ENCODE data around the gene TMEM108.

GRCh38 chr3:133210656-133211055, 172.5 kb downstream of the TMEM108 start:
- TF ChIP-seq CTCF (IDR thresholded peaks at IDR 0.05; ENCODE audit: poor library complexity, severe bottlenecking) (no peak), TAF1 (IDR thresholded peaks at IDR 0.05; ENCODE audit: low read depth) (no peak), EZH2 (IDR thresholded peaks at IDR 0.05; ENCODE audit: borderline replicate concordance, insufficient read depth, low read length, poor library complexity, severe bottlenecking) (no peak), RAD21 (conservative IDR thresholded peaks at IDR 0.05) (no peak), POLR2AphosphoS5 (IDR thresholded peaks at IDR 0.05) (no peak), EP300 (conservative IDR thresholded peaks at IDR 0.05; ENCODE audit: poor library complexity, severe bottlenecking) (no peak), REST (IDR thresholded peaks at IDR 0.05; ENCODE audit: borderline replicate concordance) (no peak), SMC3 (conservative IDR thresholded peaks at IDR 0.05; ENCODE audit: poor library complexity) (no peak)

All from neural cell (in vitro differentiated cells).